GM12872 (cell line): ENCODE data around the gene RITA1.

Experiments used
- CTCF ChIP-seq: IDR thresholded peaks from 3 replicates; pipeline ENCODE4 v1.5.1; 2011; ENCODE audit warnings: low read depth, mild to moderate bottlenecking, low read length, moderate library complexity; ENCODE audit not compliant: insufficient read depth

RITA1 gene

GRCh38 chr12:113238309-113238708 is 52.8 kb downstream of the RITA1 start:
- no peak for TF ChIP-seq CTCF

- no peak for TF ChIP-seq CTCF
These were observed 53.8 kb downstream of the RITA1 start for GRCh38 chr12:113239288-113239771.

GRCh38 chr12:113239811-113240331 is 54.4 kb downstream of the RITA1 start:
- no peak for TF ChIP-seq CTCF

- no peak for TF ChIP-seq CTCF
These were observed 54.9 kb downstream of the RITA1 start for GRCh38 chr12:113240395-113240794.

- TF ChIP-seq CTCF, result no peak
These were observed 55.9 kb downstream of the RITA1 start for GRCh38 chr12:113241191-113242025.
